GM12872 (cell line): ENCODE measurements around the gene ADGRA3.

Experiments used
- CTCF ChIP-seq: IDR thresholded peaks from 3 replicates; pipeline ENCODE4 v1.5.1; 2011; ENCODE audit warnings: low read depth, mild to moderate bottlenecking, low read length, moderate library complexity; ENCODE audit not compliant: insufficient read depth

Gene ADGRA3

GRCh38 chr4:22369901-22370562, 145.8 kb downstream of the ADGRA3 start:
- TF ChIP-seq CTCF = no peak

GRCh38 chr4:22363787-22364186, 152.1 kb downstream of the ADGRA3 start:
- no peak for TF ChIP-seq CTCF

- no peak for TF ChIP-seq CTCF
Measured at GRCh38 chr4:22363036-22363435, 152.8 kb downstream of the ADGRA3 start.

GRCh38 chr4:22356987-22357596, 158.8 kb downstream of the ADGRA3 start:
- TF ChIP-seq CTCF = peak; percentile 47; the same call in 2 of the 3 replicates

- TF ChIP-seq CTCF = no peak
Measured at GRCh38 chr4:22348410-22348809, 167.5 kb downstream of the ADGRA3 start.

- no peak for TF ChIP-seq CTCF
Measured at GRCh38 chr4:22345678-22346077, 170.2 kb downstream of the ADGRA3 start.

GRCh38 chr4:22345055-22345454, 170.8 kb downstream of the ADGRA3 start:
- no peak for TF ChIP-seq CTCF
